ENCODE results near the gene NFIL3.
"Not testable (repeated sequence)": the region's sequence is repeated elsewhere in the genome, so short reads cannot be mapped to it uniquely, and the experiment has no call there.

DNA sequence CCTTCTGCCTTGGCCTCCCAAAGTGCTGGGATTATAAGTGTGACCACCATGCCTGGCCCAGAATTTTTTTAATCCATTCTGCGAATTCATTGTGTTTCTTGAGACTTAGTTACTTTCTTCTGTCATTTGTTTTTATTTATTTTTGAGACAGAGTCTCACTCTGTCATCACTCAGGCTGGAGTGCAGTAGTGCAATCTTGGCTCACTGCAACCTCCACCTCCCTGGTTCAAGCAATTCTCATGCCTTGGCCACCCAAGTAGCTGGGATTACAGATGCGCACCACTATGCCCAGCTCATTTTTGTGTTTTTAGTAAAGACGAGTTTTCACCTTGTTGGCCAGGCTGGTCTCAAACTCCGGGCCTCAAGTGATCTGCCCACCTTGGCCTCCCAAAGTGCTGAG, 33.9 kb downstream of the NFIL3 start:
- TF ChIP-seq CTCF, POLR2A (IDR thresholded peaks at IDR 0.05): not testable (repeated sequence)
